BJ (cell line): ENCODE results near the gene HPN. TPM values are rescaled to one million over a fixed set of nuclear protein-coding genes. Genes with fewer than 3 reads are reported as not detected.

ENCODE experiments used
- CTCF ChIA-PET: fragments of 350-600 bp; formaldehyde crosslinking; extraction: SDS; loops from one replicate; lab custom pipeline; 2021; ENCODE audit warnings: antibody characterized with exemption, inconsistent platforms; lab: Yijun Ruan, JAX
- POLR2A ChIA-PET: fragments of 300-600 bp; sonication (Branson Sonifier 250); formaldehyde crosslinking; extraction: SDS; loops from one replicate; lab custom pipeline; 2021; ENCODE audit warnings: antibody characterized with exemption; lab: Charles Lee
- DNase-seq: peaks from one replicate; pipeline ENCODE4 v3.0.0-alpha.2; 2011; ENCODE audit warnings: low read depth
- H3K27me3 ChIP-seq: 2 replicates; pipeline ENCODE4 v1.6.0; 2011; ENCODE audit warnings: low read length; ENCODE audit not compliant: control insufficient read depth, insufficient read depth
- H3K36me3 ChIP-seq: 2 replicates; pipeline ENCODE4 v1.5.1; 2011; ENCODE audit warnings: low read length; ENCODE audit not compliant: control insufficient read depth, insufficient read depth
- H3K4me3 ChIP-seq: 2 replicates; pipeline ENCODE4 v1.5.1; 2011; ENCODE audit warnings: low read depth, mild to moderate bottlenecking, control low read depth, low read length
- polyA plus RNA-seq: library from polyadenylated mRNA; depleted of rRNA; stranded (reverse); fragments of >200 nt; gene quantifications from 2 replicates; pipeline ENCODE4 v1.2.3, GENCODE V29; 2011
- TF ChIP-seq, protein P1 (sequence below): IDR thresholded peaks from 2 replicates; pipeline ENCODE4 v1.5.1; 2011; ENCODE audit warnings: low read depth, mild to moderate bottlenecking, control low read depth, inconsistent platforms, low read length, moderate library complexity; ENCODE audit not compliant: insufficient read depth

HPN gene
- polyA plus RNA-seq, 1 experiment = not detected

DNA sequence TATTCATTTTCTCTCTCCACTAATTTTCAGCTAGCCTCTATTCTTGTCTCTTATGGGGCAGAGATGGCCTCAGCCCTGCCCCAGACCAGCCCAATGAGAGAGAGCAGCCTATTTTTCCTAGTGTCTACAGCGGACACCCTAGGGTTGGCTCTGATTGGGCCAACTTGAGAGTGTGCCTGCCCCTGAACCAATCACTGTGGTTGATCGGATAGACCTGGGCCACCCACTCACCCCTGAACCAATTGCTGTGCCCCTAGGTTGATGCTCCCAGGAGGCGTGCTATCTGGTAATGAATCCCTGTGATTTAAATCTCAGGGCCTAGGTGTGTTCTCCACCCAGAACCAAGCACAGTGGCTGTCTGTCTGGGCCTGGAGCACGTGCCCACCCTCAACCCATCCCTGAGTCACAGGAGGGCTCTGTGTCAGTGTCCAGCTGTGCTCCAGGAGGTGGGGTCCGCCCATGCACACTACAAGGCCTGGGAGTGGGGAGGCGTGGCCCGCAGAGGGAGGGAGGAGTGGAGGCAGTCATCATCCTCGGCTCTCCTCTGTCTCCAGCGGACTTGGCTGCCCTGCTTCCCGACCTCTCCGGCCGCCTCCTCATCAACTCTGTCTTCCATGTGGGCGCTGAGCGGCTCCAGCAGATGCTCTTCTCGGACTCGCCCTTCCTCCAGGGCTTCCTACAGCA is 26.1 kb upstream of the HPN start:
- no peak overlapping the region for H3K4me3 ChIP-seq
- DNase-seq = no peak
- ChIA-PET POLR2A (no interaction called here), CTCF (interaction anchor here (1.7 to 4.3 kb wide), 3 partner anchors 8 to 43 kb away, joined by 7 to 47 read pairs (median 10); no protein-coding TSS in a partner anchor)
- peaks cover 56% of the 10 kb centered on the region for H3K36me3 ChIP-seq
- no peaks in the 10 kb centered on the region for H3K27me3 ChIP-seq
- TF ChIP-seq, protein P1, sequence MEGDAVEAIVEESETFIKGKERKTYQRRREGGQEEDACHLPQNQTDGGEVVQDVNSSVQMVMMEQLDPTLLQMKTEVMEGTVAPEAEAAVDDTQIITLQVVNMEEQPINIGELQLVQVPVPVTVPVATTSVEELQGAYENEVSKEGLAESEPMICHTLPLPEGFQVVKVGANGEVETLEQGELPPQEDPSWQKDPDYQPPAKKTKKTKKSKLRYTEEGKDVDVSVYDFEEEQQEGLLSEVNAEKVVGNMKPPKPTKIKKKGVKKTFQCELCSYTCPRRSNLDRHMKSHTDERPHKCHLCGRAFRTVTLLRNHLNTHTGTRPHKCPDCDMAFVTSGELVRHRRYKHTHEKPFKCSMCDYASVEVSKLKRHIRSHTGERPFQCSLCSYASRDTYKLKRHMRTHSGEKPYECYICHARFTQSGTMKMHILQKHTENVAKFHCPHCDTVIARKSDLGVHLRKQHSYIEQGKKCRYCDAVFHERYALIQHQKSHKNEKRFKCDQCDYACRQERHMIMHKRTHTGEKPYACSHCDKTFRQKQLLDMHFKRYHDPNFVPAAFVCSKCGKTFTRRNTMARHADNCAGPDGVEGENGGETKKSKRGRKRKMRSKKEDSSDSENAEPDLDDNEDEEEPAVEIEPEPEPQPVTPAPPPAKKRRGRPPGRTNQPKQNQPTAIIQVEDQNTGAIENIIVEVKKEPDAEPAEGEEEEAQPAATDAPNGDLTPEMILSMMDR = no peak

DNA sequence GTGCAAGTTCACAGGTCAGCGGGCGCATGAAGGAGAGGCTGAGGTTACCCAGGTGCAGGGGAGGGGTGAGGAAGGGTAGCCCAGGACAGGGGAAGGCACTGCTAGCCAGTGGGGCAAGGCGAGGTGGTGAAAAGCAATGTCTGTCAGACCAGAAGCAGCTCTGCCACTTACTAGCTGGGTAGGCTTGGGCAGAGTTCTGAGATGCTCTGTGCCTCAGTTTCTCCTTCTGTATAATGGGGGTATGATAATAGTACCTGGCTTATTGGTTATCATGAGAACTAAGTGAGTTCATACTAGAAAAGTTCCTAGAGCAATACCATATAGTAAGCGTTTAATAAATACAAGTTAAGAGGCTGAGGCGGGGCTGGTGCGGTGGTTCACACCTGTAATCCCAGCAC is 25.6 kb upstream of the HPN start:
- no peak overlapping the region for H3K4me3 ChIP-seq
- ChIA-PET POLR2A (no interaction called here), CTCF (interaction anchor here (1.7 to 2.9 kb wide), 2 partner anchors 9 to 43 kb away, joined by 7 to 10 read pairs; no protein-coding TSS in a partner anchor)
- DNase-seq = no peak
- H3K36me3 ChIP-seq = peaks cover 57% of the 10 kb centered on the region
- TF ChIP-seq, protein P1 = no peak
- no peaks in the 10 kb centered on the region for H3K27me3 ChIP-seq

DNA sequence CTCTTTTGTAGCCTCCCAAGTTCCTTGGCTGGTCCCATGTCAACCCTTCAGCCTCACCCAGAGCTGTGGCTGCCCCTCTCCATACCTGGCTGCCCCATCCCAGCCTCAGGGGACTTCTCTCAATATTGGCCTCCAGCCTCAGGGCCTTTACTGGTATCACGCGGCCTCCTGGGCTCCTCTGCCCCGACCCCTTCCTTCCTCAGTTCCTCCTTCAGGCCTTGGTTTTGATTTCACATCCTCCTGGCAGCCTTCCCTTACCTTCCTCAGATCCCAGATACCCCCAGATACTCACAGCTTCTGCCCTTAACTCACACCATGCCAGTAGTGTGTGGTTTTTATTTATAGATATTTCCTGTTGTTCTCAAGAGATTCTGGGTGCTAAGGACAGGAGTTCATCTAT is 24.0 kb upstream of the HPN start:
- H3K36me3 ChIP-seq = peaks cover 57% of the 10 kb centered on the region
- CTCF ChIA-PET = interaction anchor here (2.9 kb wide), 1 partner anchor 10 kb away, joined by 10 read pairs; no protein-coding TSS in a partner anchor
- POLR2A ChIA-PET = no interaction called here

DNA sequence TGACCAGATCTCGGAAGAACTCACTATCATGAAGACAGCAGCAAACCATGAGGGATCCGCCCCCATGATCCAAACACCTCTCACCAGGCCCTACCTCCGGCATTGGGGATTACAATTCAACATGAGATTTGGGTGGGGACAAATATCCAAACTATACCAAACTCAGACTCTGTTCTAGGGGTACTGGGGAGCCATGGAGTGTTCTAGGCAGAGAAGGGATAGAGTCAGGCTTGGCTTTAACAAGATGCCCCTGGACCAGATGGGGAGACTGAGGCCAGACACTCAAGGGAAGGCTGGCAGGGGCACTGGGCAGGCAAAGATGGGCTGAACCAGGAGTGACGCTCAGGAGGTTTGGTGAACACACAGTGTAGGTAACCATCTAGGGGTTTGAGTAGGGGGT is 23.1 kb upstream of the HPN start:
- CTCF ChIA-PET = no interaction called here
- no peak for DNase-seq
- TF ChIP-seq, protein P1 = no peak
- Histone ChIP-seq H3K4me3 (no peak overlapping the region), H3K27me3 (no peaks in the 10 kb centered on the region), H3K36me3 (peaks cover 53% of the 10 kb centered on the region)
- POLR2A ChIA-PET = no interaction called here

More for the DNA sequence above, 24.0 kb upstream of the HPN start:
- no peak for DNase-seq
- no peaks in the 10 kb centered on the region for H3K27me3 ChIP-seq
- TF ChIP-seq, protein P1 = no peak
- no peak overlapping the region for H3K4me3 ChIP-seq

DNA sequence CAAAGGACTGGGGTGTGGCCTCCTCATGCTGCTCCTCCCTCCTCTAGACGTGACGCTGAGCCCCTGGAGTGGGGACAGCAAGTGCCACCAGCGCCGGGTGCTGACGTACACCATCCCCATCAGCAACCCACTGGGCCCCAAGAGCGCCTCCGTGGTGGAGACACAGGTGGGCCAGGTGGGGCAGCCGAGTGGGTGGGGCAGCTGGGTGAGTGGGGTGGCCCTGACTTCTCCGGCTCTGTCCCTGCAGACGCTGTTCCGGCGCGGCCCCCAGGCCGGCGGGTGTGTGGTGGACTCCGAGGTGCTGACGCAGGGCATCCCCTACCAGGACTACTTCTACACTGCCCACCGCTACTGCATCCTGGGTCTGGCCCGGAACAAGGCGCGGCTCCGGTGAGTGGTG is 22.4 kb upstream of the HPN start:
- no peak for DNase-seq
- ChIA-PET POLR2A (no interaction called here), CTCF (no interaction called here)
- TF ChIP-seq, protein P1 = no peak
- H3K4me3 ChIP-seq = no peak overlapping the region
- H3K27me3 ChIP-seq = no peaks in the 10 kb centered on the region
- H3K36me3 ChIP-seq = peaks cover 51% of the 10 kb centered on the region
